SH-SY5Y (cell line): ENCODE measurements around the gene C10orf95.

ENCODE experiments used
- GATA2 ChIP-seq: IDR thresholded peaks from 2 replicates; pipeline ENCODE4 v1.6.1; 2011; ENCODE audit warnings: mild to moderate bottlenecking, low read depth, low read length
- GATA3 ChIP-seq: IDR thresholded peaks from 2 replicates; pipeline ENCODE4 v1.6.1; 2011; ENCODE audit warnings: low read depth, mild to moderate bottlenecking, low read length, moderate library complexity

GRCh38 chr10:102485093-102485784 is 33.9 kb upstream of the C10orf95 start:
- TF ChIP-seq GATA2 (no peak), GATA3 (no peak)
